H7 (cell line): ENCODE results near the gene IFT43. TPM values are rescaled to one million over a fixed set of nuclear protein-coding genes. Genes with fewer than 3 reads are reported as not detected.
A peak's percentile ranks its signal among the peaks of the same experiment; 100 is the strongest.

ENCODE experiments used
- DNase-seq: peaks from one replicate; pipeline ENCODE4 v3.0.0; 2012
- H3K27me3 ChIP-seq: 2 replicates; pipeline ENCODE4 v1.6.0; 2011; ENCODE audit warnings: mild to moderate bottlenecking, low read length; ENCODE audit not compliant: control insufficient read depth, insufficient read depth
- H3K36me3 ChIP-seq: replicated peaks from 2 replicates; pipeline ENCODE4 v1.5.1; 2011; ENCODE audit warnings: low read length; ENCODE audit not compliant: control insufficient read depth, insufficient read depth
- H3K4me3 ChIP-seq: 2 replicates; pipeline ENCODE4 v1.5.1; 2011; ENCODE audit warnings: low read depth, mild to moderate bottlenecking, control low read depth, low read length, moderate library complexity; ENCODE audit not compliant: insufficient read depth
- total RNA-seq: library from RNA; depleted of rRNA; stranded (reverse); fragments of >200 nt; shearing (Covaris generic); gene quantifications from 2 replicates; pipeline ENCODE4 v1.2.3, GENCODE V29; 2014

The IFT43 gene
- total RNA-seq, 1 experiment from 2014 or later, result 24.6 TPM

GRCh38 chr14:75972801-75973421 is 12.7 kb upstream of the IFT43 start:
- Histone ChIP-seq H3K27me3 (no peaks in the 10 kb centered on the region), H3K36me3 (no peaks in the 10 kb centered on the region), H3K4me3 (no peak overlapping the region)
- no peak for DNase-seq

GRCh38 chr14:75976826-75977581 is 8.6 kb upstream of the IFT43 start:
- Histone ChIP-seq H3K36me3 (no peaks in the 10 kb centered on the region), H3K27me3 (no peaks in the 10 kb centered on the region), H3K4me3 (no peak overlapping the region)
- DNase-seq, result peak; percentile 68

- no peak for DNase-seq
- Histone ChIP-seq H3K4me3 (no peak overlapping the region), H3K27me3 (no peaks in the 10 kb centered on the region; the same call in 1 of the 2 replicates), H3K36me3 (no peaks in the 10 kb centered on the region)
These were observed 8.0 kb upstream of the IFT43 start for GRCh38 chr14:75977582-75977943.

GRCh38 chr14:75978249-75978731 is 7.3 kb upstream of the IFT43 start:
- H3K36me3 ChIP-seq, result no peaks in the 10 kb centered on the region
- H3K4me3 ChIP-seq, result no peak overlapping the region
- peak; percentile 50 for DNase-seq
- H3K27me3 ChIP-seq, result peaks cover 4% of the 10 kb centered on the region

GRCh38 chr14:75979071-75979571 is 6.4 kb upstream of the IFT43 start:
- Histone ChIP-seq H3K4me3 (no peak overlapping the region), H3K36me3 (no peaks in the 10 kb centered on the region), H3K27me3 (peaks cover 11% of the 10 kb centered on the region)
- DNase-seq, result peak; percentile 90

- Histone ChIP-seq H3K36me3 (no peaks in the 10 kb centered on the region), H3K27me3 (peaks cover 14% of the 10 kb centered on the region), H3K4me3 (no peak overlapping the region)
- DNase-seq, result peak; percentile 48
These were observed 5.7 kb upstream of the IFT43 start for GRCh38 chr14:75979648-75980565.

GRCh38 chr14:75980856-75981255 is 4.7 kb upstream of the IFT43 start:
- no peak for DNase-seq
- no peak overlapping the region for H3K4me3 ChIP-seq
- H3K36me3 ChIP-seq, result no peaks in the 10 kb centered on the region
- peaks cover 14% of the 10 kb centered on the region for H3K27me3 ChIP-seq

GRCh38 chr14:75981426-75982265 is 3.9 kb upstream of the IFT43 start, which contains the start of gene TGFB3:
Gene TGFB3, minus strand, starts transcription at chr14:75981995. Its CDS starts 1,102 bp downstream, at chr14:75980893.
- DNase-seq, result peak; percentile 76
- Histone ChIP-seq H3K4me3 (peak within 1 kb of the TSS; percentile 64), H3K27me3 (peaks cover 14% of the 10 kb centered on the region), H3K36me3 (no peaks in the 10 kb centered on the region)

GRCh38 chr14:75982266-75983018 is 3.1 kb upstream of the IFT43 start:
- peak overlapping the region; percentile 64 for H3K4me3 ChIP-seq
- peaks cover 14% of the 10 kb centered on the region for H3K27me3 ChIP-seq

GRCh38 chr14:75983019-75983358 is 2.6 kb upstream of the IFT43 start:
- peaks cover 14% of the 10 kb centered on the region for H3K27me3 ChIP-seq
- no peak for DNase-seq
- H3K36me3 ChIP-seq, result no peaks in the 10 kb centered on the region
- peak overlapping the region; percentile 64 for H3K4me3 ChIP-seq

More at GRCh38 chr14:75982266-75983018, 3.1 kb upstream of the IFT43 start:
- H3K36me3 ChIP-seq, result no peaks in the 10 kb centered on the region
- DNase-seq, result peak; percentile 93

- no peak for DNase-seq
- Histone ChIP-seq H3K36me3 (no peaks in the 10 kb centered on the region), H3K4me3 (no peak overlapping the region), H3K27me3 (peaks cover 14% of the 10 kb centered on the region)
These were observed 889 bp upstream of the IFT43 start for GRCh38 chr14:75984674-75985073.

- H3K27me3 ChIP-seq, result peaks cover 14% of the 10 kb centered on the region
- H3K36me3 ChIP-seq, result no peaks in the 10 kb centered on the region; the same call in 1 of the 2 replicates
- DNase-seq, result no peak
- H3K4me3 ChIP-seq, result peak overlapping the region; percentile 76
These were observed 839 bp downstream of the IFT43 start for GRCh38 chr14:75986439-75986765.
